ENCODE data around the gene PSD.

PSD gene

DNA sequence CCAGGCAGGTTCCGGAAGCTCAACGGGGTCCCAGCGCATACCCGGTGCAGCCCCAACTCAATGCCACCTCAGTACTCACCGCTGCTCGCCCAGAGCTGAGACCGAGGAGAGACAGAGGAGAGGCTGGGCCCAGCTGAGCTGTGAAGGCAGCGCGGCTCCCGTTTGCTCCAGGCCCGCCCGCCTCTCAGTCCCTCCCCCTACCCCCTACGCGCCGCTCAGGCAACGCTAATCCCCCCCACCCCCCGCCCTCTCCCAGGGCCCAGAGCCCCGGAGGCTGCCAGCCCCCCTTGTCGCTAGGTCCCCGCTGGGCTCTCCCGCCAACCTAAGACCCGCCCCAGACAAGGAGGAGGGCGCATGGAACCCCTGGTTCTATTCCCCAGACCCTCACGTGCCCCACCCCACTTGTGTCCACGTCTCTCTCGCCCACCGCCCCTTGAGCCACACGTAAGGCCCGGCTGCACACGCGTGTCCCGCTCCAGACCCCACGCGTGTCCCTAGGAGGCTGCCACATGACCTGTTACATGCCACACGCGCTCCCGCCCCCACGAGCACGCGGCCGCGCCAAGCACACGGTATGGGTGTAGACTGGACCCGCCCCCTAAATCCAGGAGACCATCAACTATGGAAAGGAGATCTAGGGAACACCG, at the start of gene PSD:
Gene PSD, minus strand, starts transcription at position 164 of the 647 bp plus-strand sequence. CDS start 1,747 bp downstream, outside the sequence.
- DNase-seq (ENCODE audit: extremely low spot score): no peak
- POLR2A ChIA-PET: no interaction called here

DNA sequence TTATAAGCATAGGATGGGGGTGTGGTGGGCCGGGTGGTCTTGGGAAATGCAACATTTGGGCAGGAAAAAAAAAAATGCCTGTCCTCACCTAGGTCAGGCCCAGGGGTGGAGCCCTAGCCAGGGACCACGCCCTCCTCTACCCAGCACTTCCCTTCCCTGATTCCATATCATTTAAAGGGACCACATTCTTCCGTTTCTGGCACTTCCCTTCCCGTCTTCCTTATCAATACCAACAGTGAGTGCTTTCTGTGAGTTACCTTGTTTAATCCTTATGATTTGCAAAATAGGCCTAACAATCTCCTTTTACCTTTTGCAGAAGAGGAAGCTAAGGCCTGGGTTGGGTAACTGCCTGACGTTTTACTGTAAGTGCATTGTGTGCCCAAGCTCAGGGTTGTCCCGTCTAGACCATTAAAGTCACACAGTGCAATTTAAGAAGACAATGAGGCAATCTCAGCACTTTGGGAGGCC, 49.4 kb upstream of the PSD start:
- POLR2A ChIA-PET: interaction anchor here (1.6 to 3.2 kb wide), 2 partner anchors 36 to 47 kb away, joined by 6 to 11 read pairs; partner anchors contain the start of genes CUEDC2 and FBXL15
- CTCF ChIA-PET: no interaction called here
- TF ChIP-seq ZNF384 (IDR thresholded peaks at IDR 0.05) (no peak), SP1 (IDR thresholded peaks at IDR 0.05) (no peak), NFRKB (IDR thresholded peaks at IDR 0.05) (no peak), CTBP1 (IDR thresholded peaks at IDR 0.05; ENCODE audit: borderline replicate concordance) (no peak), SUZ12 (IDR thresholded peaks at IDR 0.05) (no peak), HDGF (IDR thresholded peaks at IDR 0.05; ENCODE audit: borderline replicate concordance) (no peak), L3MBTL2 (conservative IDR thresholded peaks at IDR 0.05) (no peak)
- no peak for DNase-seq (ENCODE audit: extremely low spot score)

More for the DNA sequence above, at the start of gene PSD:
- CTCF ChIA-PET: interaction anchor here (1.3 kb wide), 1 partner anchor 19 kb away, joined by 3 read pairs; no protein-coding TSS in a partner anchor
- no peak for TF ChIP-seq CTBP1 (IDR thresholded peaks at IDR 0.05; ENCODE audit: borderline replicate concordance)
- no peak for TF ChIP-seq BHLHE40 (IDR thresholded peaks at IDR 0.05; ENCODE audit: borderline replicate concordance)
- no peak for TF ChIP-seq FOXM1 (IDR thresholded peaks at IDR 0.05; ENCODE audit: borderline replicate concordance)
- TF ChIP-seq SUZ12 (IDR thresholded peaks at IDR 0.05): no peak

DNA sequence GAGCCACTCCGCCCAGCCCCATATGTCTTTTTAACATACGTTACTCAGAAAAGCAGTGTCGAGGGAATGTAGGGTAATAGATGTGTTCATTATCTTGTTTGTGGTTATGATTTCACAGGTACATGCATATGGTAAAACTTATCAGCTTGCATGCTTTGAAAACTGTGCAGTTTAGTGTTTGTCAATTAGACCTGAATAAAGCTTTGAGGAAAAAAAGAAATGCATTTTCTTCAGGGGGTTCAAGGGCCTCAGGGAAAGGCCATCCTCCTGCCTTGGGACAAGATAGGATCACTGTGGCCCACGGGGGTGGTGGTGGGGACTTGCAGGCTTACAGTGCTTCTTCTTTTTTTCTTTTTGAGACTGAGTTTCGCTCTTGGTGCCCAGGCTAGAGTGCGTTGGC, 48.7 kb upstream of the PSD start:
- ChIA-PET POLR2A (interaction anchor here (3.2 kb wide), 1 partner anchor 35 kb away, joined by 11 read pairs; the partner anchor contains the start of gene CUEDC2), CTCF (no interaction called here)

DNA sequence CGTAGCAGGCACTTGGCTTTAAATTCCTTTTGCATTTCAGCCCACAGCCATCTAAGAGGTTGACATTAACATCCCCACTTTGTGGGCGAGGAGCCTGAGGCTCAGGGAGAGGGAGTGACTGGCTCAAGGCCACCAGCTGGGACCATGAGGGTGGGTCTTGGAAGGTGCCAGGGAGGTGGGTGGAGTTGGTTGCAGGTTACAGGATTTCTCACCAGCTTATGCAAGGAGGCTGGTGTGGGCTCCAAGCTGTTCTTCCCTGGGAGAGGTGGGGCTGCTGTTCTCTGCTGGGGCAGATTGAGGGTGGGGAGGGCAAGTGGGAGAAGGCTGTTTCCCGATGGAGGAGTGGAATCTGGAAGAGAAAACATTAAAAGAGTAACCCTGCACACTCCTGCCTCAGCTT, 46.9 kb upstream of the PSD start:
- no peak for DNase-seq (ENCODE audit: extremely low spot score)
- TF ChIP-seq, protein P1, sequence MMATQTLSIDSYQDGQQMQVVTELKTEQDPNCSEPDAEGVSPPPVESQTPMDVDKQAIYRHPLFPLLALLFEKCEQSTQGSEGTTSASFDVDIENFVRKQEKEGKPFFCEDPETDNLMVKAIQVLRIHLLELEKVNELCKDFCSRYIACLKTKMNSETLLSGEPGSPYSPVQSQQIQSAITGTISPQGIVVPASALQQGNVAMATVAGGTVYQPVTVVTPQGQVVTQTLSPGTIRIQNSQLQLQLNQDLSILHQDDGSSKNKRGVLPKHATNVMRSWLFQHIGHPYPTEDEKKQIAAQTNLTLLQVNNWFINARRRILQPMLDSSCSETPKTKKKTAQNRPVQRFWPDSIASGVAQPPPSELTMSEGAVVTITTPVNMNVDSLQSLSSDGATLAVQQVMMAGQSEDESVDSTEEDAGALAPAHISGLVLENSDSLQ (IDR thresholded peaks at IDR 0.05): no peak
- TF ChIP-seq CTBP1 (IDR thresholded peaks at IDR 0.05; ENCODE audit: borderline replicate concordance) (no peak), ELF4 (IDR thresholded peaks at IDR 0.05) (no peak), FOXK2 (IDR thresholded peaks at IDR 0.05) (no peak), LEF1 (IDR thresholded peaks at IDR 0.05; ENCODE audit: borderline replicate concordance) (no peak), SP1 (IDR thresholded peaks at IDR 0.05) (no peak), TARDBP (IDR thresholded peaks at IDR 0.05) (no peak), NFRKB (IDR thresholded peaks at IDR 0.05) (no peak), FOXA1 (IDR thresholded peaks at IDR 0.05) (no peak)
- ChIA-PET POLR2A (interaction anchor here (1.1 to 3.2 kb wide), 2 partner anchors 15 to 33 kb away, joined by 4 to 11 read pairs; partner anchors contain the start of gene CUEDC2), CTCF (interaction anchor here (0.9 kb wide), 1 partner anchor 13 kb away, joined by 3 read pairs; no protein-coding TSS in a partner anchor)

More for the DNA sequence above, 48.7 kb upstream of the PSD start:
- TF ChIP-seq FOXM1 (IDR thresholded peaks at IDR 0.05; ENCODE audit: borderline replicate concordance) (no peak), BHLHE40 (IDR thresholded peaks at IDR 0.05; ENCODE audit: borderline replicate concordance) (no peak), TARDBP (IDR thresholded peaks at IDR 0.05) (no peak), ZNF384 (IDR thresholded peaks at IDR 0.05) (no peak), LEF1 (IDR thresholded peaks at IDR 0.05; ENCODE audit: borderline replicate concordance) (no peak), FOXK2 (IDR thresholded peaks at IDR 0.05) (no peak), NFRKB (IDR thresholded peaks at IDR 0.05) (no peak), SP1 (IDR thresholded peaks at IDR 0.05) (no peak), HDGF (IDR thresholded peaks at IDR 0.05; ENCODE audit: borderline replicate concordance) (no peak), ELF4 (IDR thresholded peaks at IDR 0.05) (no peak), CTBP1 (IDR thresholded peaks at IDR 0.05; ENCODE audit: borderline replicate concordance) (no peak), SUZ12 (IDR thresholded peaks at IDR 0.05) (no peak)
- TF ChIP-seq, protein P1 (IDR thresholded peaks at IDR 0.05): no peak
- DNase-seq (ENCODE audit: extremely low spot score): no peak

DNA sequence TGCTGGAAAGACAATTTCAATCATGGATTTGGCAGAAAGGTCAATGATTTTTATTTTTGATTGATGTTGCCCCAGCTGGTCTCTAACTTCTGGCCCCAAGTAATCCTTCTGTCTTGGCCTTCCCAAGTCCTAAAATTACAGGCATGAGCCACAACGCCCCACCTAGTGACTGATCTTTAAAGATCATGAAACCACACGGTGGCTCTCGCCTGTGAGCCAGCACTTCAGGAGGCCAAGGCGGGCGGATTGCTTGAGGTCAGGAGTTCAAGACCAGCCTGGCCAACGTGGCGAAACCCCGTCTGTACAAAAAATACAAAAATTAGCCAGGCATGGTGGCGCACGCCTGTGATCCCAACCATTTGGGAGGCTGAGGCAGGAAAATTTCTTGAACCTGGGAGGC, 45.4 kb upstream of the PSD start:
- TF ChIP-seq BHLHE40 (IDR thresholded peaks at IDR 0.05; ENCODE audit: borderline replicate concordance): no peak
- no peak for TF ChIP-seq CTBP1 (IDR thresholded peaks at IDR 0.05; ENCODE audit: borderline replicate concordance)
- TF ChIP-seq L3MBTL2 (conservative IDR thresholded peaks at IDR 0.05): no peak
- TF ChIP-seq ARNT (IDR thresholded peaks at IDR 0.05): no peak
- TF ChIP-seq SUZ12 (IDR thresholded peaks at IDR 0.05): no peak
- no peak for TF ChIP-seq NFRKB (IDR thresholded peaks at IDR 0.05)
- TF ChIP-seq, protein P1 (IDR thresholded peaks at IDR 0.05): no peak
- no peak for TF ChIP-seq SP1 (IDR thresholded peaks at IDR 0.05)
- no peak for TF ChIP-seq LEF1 (IDR thresholded peaks at IDR 0.05; ENCODE audit: borderline replicate concordance)
- no peak for DNase-seq (ENCODE audit: extremely low spot score)
- POLR2A ChIA-PET: interaction anchor here (3.6 to 4.9 kb wide), 3 partner anchors 13 to 43 kb away, joined by 23 to 101 read pairs (median 41); partner anchors contain the start of genes C10orf95, CUEDC2 and FBXL15
- CTCF ChIA-PET: interaction anchor here (2.8 kb wide), 1 partner anchor 11 kb away, joined by 24 read pairs; the partner anchor contains the start of gene C10orf95

DNA sequence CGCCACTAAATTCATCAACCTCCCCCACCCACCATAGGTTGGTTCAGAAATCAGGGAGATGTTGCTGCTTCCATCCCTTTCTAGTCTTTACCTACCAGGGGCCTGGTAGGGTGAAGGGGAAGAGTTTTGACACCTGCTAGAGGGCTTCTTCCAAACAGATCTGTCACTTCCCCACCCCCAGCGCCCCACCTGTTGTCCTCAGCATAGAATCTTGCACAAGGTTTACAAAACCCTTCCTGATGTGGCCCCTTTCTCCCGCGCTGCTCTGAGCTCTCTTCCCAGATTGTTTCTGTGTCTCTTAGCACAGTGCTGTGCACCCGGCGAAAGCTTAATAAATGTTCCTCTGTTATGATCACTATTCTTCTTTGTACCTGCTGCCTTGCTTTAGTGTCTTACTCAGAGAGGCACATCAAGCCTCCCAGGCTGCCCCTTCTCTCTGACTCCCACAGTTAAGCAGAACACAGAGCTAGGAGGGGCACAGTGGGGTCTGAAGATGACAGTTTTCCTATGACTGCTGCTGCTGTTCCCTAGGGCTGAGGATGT, 44.0 kb upstream of the PSD start:
- ChIA-PET POLR2A (interaction anchor here (0.6 to 4.9 kb wide), 12 partner anchors 9 to 514 kb away, joined by 3 to 101 read pairs (median 4); partner anchors contain the start of genes C10orf95, CUEDC2, FBXL15 and SUFU), CTCF (interaction anchor here (0.7 to 2.8 kb wide), 5 partner anchors 10 to 63 kb away, joined by 3 to 24 read pairs (median 3); partner anchors contain the start of gene C10orf95)
- no peak for DNase-seq (ENCODE audit: extremely low spot score)
- TF ChIP-seq SP1 (IDR thresholded peaks at IDR 0.05): no peak
- TF ChIP-seq FOXK2 (IDR thresholded peaks at IDR 0.05): no peak
- TF ChIP-seq ZNF384 (IDR thresholded peaks at IDR 0.05): no peak
- no peak for TF ChIP-seq LEF1 (IDR thresholded peaks at IDR 0.05; ENCODE audit: borderline replicate concordance)
- no peak for TF ChIP-seq L3MBTL2 (conservative IDR thresholded peaks at IDR 0.05)
- no peak for TF ChIP-seq ELF4 (IDR thresholded peaks at IDR 0.05)
- no peak for TF ChIP-seq TARDBP (IDR thresholded peaks at IDR 0.05)
- no peak for TF ChIP-seq HDGF (IDR thresholded peaks at IDR 0.05; ENCODE audit: borderline replicate concordance)
